GM18951 (cell line): ENCODE data around the gene ZFP92.

Source experiments
- POLR2A ChIP-seq: IDR thresholded peaks from 4 replicates; pipeline ENCODE4 v1.6.1; 2011; ENCODE audit warnings: mild to moderate bottlenecking; ENCODE audit not compliant: insufficient read length, insufficient read depth; ENCODE audit errors: extremely low read depth
- in situ Hi-C: fragments of 300-500 bp; cut with MboI; formaldehyde crosslinking; loops from one replicate; pipeline ENCODE4 v1.12.0; 2022; ENCODE audit warnings: low sequenced_read_pairs, mixed read lengths, inconsistent platforms; ENCODE audit not compliant: unreplicated experiment

Gene ZFP92

GRCh38 chrX:153411255-153411987 is at the start of gene ZFP92:
Gene ZFP92 (plus strand): TSS chrX:153411472. CDS start chrX:153418323, 6,851 bp downstream.
- no peak for TF ChIP-seq POLR2A
- in situ Hi-C loops = no loop called here

DNA sequence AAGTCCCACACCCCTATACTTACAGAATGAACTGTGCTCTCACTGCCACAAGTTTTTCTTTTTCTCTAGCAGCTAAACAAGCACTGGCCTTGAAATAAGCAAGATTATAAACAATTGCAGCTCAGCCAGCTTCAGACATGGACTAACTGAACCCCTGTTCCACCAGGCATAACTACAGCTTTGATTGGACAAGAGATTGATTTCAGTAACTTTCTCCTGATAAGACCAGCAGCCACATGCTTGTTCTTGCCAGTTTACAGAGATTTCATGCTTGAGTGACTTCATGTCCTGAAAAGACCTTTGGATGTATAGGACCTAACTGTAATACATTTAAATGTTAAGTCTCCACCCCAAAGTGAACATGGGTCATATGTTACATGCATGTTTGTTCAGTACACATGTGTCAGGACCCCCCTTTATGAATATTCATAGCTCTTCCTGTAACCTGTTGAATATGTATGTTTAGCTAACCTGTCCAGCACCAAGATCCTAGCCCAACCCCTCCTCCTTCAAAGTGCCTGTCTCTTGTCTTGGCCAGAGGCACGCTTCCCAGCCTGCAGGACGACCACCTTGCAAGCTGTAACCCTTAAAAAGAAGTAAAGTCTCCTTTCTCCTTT is 49.4 kb upstream of the ZFP92 start:
- no peak for TF ChIP-seq POLR2A
- in situ Hi-C loops = no loop called here

DNA sequence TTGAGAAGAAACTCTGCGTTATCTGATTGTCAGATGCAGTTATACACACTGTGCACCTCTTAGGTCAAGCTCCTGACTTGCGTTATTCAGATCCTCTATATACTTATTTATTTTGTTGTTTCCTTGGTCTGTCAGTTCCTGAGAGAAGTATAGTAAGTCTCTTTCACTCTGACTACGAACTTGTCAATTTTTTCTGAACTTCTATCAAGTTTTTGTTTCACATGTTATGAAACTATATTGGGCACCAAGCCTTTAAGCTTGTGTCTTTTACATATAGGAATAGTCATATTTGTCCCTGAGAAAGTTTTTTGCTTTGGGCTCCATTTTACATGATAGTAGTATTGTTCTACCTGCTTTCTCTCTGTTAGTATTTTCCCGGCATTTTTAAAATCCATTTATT is 45.6 kb upstream of the ZFP92 start:
- in situ Hi-C loops = no loop called here
- no peak for TF ChIP-seq POLR2A

GRCh38 chrX:153366119-153366518 is 45.2 kb upstream of the ZFP92 start:
- TF ChIP-seq POLR2A = no peak
- in situ Hi-C loops = no loop called here

GRCh38 chrX:153366878-153367538 is 44.3 kb upstream of the ZFP92 start:
- no peak for TF ChIP-seq POLR2A
- in situ Hi-C loops = no loop called here

DNA sequence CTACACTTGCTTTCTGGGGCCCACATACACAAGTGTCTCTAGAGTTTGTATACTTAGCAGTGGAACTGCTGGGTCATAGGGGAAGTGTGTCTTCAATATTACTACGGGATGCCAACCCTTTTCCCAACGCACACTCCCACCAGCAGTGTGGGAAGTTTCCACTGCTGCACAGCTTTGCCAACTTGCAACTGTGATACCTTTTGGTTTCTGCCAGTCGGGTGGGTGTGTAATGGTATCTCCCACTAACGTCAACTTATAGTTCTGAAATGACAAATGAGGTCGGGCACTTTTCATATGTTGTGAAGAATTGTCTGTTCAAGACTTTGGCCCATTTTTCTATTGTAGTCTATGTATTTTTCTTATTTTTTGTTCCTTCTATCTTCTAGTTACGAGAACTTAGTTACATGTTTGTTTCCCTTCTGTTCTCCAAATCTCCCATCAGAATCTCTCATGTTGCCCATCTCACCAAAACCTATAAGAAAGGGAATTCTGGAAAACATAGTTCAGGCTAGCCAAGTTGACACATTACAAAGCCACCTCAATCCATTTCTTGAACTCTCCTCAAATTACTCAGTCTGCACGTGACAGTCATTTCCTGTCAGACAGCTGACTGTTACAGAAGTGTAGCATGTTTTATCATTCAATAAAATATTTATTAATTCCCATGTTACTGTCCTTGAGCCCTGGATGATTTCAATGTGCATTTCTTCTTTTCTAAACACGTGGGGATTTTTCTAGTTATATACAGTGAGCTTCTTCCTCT is 40.8 kb upstream of the ZFP92 start:
- no peak for TF ChIP-seq POLR2A

GRCh38 chrX:153371256-153371655 is 40.0 kb upstream of the ZFP92 start:
- TF ChIP-seq POLR2A = no peak
- in situ Hi-C loops = no loop called here

More for the DNA sequence above, 40.8 kb upstream of the ZFP92 start:
- in situ Hi-C loops = no loop called here

GRCh38 chrX:153372949-153373348 is 38.3 kb upstream of the ZFP92 start:
- in situ Hi-C loops = no loop called here
- no peak for TF ChIP-seq POLR2A

DNA sequence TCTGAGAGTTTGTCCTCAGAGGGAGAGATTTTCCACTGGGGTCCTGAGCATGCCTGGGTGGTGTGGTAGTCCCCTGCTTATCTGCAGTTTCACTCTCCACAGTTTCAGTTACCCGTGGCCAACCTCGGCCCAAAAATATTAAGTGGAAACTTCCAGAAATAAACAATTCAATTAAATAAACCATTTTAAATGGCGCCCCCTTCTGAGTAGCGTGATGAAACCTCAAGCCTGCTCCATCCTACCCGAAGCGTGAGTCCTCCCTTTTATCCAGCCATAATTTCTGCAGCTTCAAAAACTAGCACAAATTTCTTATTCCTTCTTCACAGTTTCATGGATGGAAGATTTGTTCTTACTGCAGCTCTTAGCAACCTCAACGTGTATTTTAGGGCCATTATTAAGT is 36.8 kb upstream of the ZFP92 start:
- in situ Hi-C loops = no loop called here
- no peak for TF ChIP-seq POLR2A

GRCh38 chrX:153375571-153375970 is 35.7 kb upstream of the ZFP92 start:
- in situ Hi-C loops = no loop called here
- TF ChIP-seq POLR2A = no peak

DNA sequence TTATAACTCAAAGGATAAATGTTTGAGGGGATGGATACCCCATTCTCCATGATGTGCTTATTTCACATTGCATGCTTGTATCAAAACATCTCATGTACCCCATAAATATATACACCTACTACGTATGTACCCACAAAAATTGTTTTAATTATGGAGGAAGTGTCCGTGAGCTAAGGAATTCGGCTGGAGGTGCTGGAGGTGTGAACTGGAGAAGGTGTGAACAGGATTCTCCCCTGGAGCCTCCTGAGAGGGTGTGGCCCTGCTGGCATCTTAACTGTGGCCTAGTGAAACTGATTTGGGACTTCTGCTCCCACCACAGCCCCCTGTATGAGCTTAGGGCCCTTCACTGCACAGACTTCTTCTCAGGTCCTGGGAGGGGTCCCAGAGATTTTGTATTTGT is 33.5 kb upstream of the ZFP92 start:
- in situ Hi-C loops = no loop called here
- TF ChIP-seq POLR2A = no peak

DNA sequence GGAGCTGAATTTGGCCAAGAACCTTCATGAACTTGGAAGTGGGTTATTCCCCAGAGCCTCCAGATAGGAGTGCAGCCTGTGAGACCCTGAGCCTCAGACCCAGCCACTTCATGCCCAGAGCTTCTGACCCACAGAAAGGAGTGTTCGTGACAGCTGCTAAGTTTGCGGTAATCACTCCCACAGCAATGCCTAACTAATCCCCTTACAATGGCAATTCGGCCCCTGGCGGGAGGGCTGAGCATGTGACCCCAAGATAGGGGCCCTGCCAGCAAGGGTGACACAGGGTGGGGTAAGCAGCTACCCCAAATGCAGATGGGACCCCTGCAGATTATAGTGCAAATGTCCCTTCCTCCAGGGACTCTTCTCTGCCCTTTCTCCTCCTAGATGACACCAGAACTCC is 32.7 kb upstream of the ZFP92 start:
- TF ChIP-seq POLR2A = no peak
- in situ Hi-C loops = no loop called here

GRCh38 chrX:153379508-153379907 is 31.8 kb upstream of the ZFP92 start:
- no peak for TF ChIP-seq POLR2A
- in situ Hi-C loops = no loop called here
